MCF 10A (cell line): ENCODE results near the gene GBE1. TPM values are rescaled to one million over a fixed set of nuclear protein-coding genes. Genes with fewer than 3 reads are reported as not detected.

Experiments used
- BruUV-seq: library from RNA; stranded (reverse); fragments of 400-500 nt; replicated peaks from 2 replicates; lab custom pipeline; 2021; lab: Mats Ljungman, UMichigan
- CTCF ChIA-PET: fragments of 300-600 bp; sonication (Branson Sonifier 250); formaldehyde crosslinking; extraction: SDS; loops from one replicate; lab custom pipeline; 2021; ENCODE audit warnings: antibody characterized with exemption, inconsistent platforms; lab: Yijun Ruan, JAX
- POLR2A ChIA-PET: fragments of 300-600, 350-650 bp; sonication (Branson Sonifier 250); formaldehyde crosslinking; extraction: SDS; loops from one replicate; lab custom pipeline; 2020; ENCODE audit warnings: antibody characterized with exemption, inconsistent platforms; lab: Yijun Ruan, JAX
- DNase-seq: peaks from one replicate; pipeline ENCODE4 v3.0.0-alpha.2; 2018; ENCODE audit not compliant: unreplicated experiment
- H3K27ac Mint-ChIP-seq: one replicate; pipeline ENCODE4 v1.8.0; 2022; ENCODE audit warnings: mild to moderate bottlenecking, low read depth, mixed read lengths; ENCODE audit not compliant: unreplicated experiment
- H3K27me3 Mint-ChIP-seq: one replicate; pipeline ENCODE4 v1.8.0; 2022; ENCODE audit warnings: mixed read lengths; ENCODE audit not compliant: insufficient read depth, unreplicated experiment
- H3K36me3 Mint-ChIP-seq: one replicate; pipeline ENCODE4 v1.8.0; 2022; ENCODE audit warnings: mild to moderate bottlenecking, moderate library complexity, mixed read lengths; ENCODE audit not compliant: insufficient read depth, unreplicated experiment
- H3K4me1 Mint-ChIP-seq: one replicate; pipeline ENCODE4 v1.8.0; 2022; ENCODE audit warnings: mixed read lengths; ENCODE audit not compliant: insufficient read depth, unreplicated experiment
- H3K4me3 Mint-ChIP-seq: one replicate; pipeline ENCODE4 v1.8.0; 2022; ENCODE audit warnings: mild to moderate bottlenecking, moderate library complexity, mixed read lengths; ENCODE audit not compliant: unreplicated experiment
- H3K9me3 Mint-ChIP-seq: one replicate; pipeline ENCODE4 v1.8.0; 2022; ENCODE audit warnings: mixed read lengths; ENCODE audit not compliant: unreplicated experiment
- CTCF ChIP-seq: fragments of 200-600 bp; IDR thresholded peaks from one replicate; pipeline ENCODE4 v1.8.0; 2022; ENCODE audit warnings: antibody characterized with exemption, mild to moderate bottlenecking; ENCODE audit not compliant: unreplicated experiment
- intact Hi-C: fragments of 100-400 bp; cut with micrococcal nuclease; formaldehyde crosslinking; loops from 2 replicates; pipeline ENCODE4 v1.14.1; 2022
- total RNA-seq: library from RNA; stranded (reverse); gene quantifications from 2 replicates; pipeline ENCODE4 v1.2.3, GENCODE V29; 2022

The GBE1 gene
- total RNA-seq, 1 experiment from 2014 or later = 41.8 TPM

DNA sequence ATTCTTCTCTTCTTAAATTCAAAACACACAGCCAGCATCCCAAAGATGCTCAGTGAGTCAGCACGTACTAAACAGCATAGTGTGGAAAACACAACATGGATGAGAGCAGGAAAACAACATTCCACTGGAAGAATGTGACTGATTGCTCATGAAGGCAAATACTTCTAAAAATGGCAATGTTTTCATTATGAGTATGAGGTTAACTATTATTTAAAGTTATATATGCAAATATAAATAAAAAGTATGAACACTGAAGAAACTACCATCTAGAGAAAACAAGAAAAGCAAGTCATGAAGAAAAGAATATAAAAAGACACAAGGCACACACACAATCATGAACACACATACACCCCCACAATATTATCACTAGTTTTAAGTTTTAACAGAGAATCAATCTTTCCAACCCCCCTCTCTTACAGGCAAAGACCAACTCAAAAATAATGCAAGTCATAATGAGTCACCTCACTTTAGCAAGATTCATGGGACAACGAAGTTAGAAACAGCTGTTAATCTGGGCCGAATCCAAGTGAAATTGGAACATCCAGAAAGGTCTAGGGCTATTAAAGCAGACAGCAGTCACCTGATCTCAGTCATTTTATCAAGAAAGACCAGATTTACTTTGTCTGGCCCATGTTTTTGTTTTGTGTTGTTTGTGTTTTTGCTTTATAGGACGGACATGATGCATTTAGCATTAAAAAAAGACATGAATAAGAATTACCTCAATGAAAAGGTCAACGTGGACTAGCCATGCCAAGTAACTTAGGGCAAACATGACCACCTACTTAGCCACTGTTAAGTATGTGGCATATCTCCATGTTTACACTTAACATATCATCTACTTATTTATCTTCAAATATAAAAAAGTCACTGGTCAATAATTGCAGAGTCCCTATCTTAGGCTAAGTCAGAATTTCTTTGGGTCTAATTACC is 18.1 kb downstream of the GBE1 start:
- ChIA-PET POLR2A (interaction anchor here (0.7 to 5.0 kb wide), 6 partner anchors 9 to 20 kb away, joined by 3 to 40 read pairs (median 8); partner anchors contain the start of gene GBE1), CTCF (no interaction called here)
- intact Hi-C loops = loop anchor here (1.0 to 2.0 kb wide), 2 partner anchors 15 to 18 kb away; partner anchors contain the start of gene GBE1
- peak overlapping the region; percentile 48 for H3K4me3 Mint-ChIP-seq
- no peaks in the 10 kb centered on the region for H3K9me3 Mint-ChIP-seq
- peaks cover 34% of the 10 kb centered on the region for H3K4me1 Mint-ChIP-seq
- peak; percentile 93 for DNase-seq
- H3K27ac Mint-ChIP-seq = peak overlapping the region; percentile 94
- BruUV-seq = no TSS peak
- H3K36me3 Mint-ChIP-seq = peaks cover 10% of the 10 kb centered on the region
- no peaks in the 10 kb centered on the region for H3K27me3 Mint-ChIP-seq
- no peak for TF ChIP-seq CTCF

- Mint-ChIP-seq H3K4me3 (peak overlapping the region; percentile 48), H3K4me1 (peaks cover 34% of the 10 kb centered on the region), H3K9me3 (no peaks in the 10 kb centered on the region), H3K27me3 (no peaks in the 10 kb centered on the region), H3K27ac (peak overlapping the region; percentile 94), H3K36me3 (peaks cover 10% of the 10 kb centered on the region)
- no peak for TF ChIP-seq CTCF
- POLR2A ChIA-PET = interaction anchor here (0.9 to 5.0 kb wide), 4 partner anchors 9 to 19 kb away, joined by 3 to 40 read pairs (median 8); partner anchors contain the start of gene GBE1
- intact Hi-C loops = loop anchor here (2.0 kb wide), 1 partner anchor 14 kb away; no protein-coding TSS in a partner anchor
- BruUV-seq = no TSS peak
- CTCF ChIA-PET = no interaction called here
- no peak for DNase-seq
Observed at GRCh38 chr3:81742581-81742980, 18.9 kb downstream of the GBE1 start.

DNA sequence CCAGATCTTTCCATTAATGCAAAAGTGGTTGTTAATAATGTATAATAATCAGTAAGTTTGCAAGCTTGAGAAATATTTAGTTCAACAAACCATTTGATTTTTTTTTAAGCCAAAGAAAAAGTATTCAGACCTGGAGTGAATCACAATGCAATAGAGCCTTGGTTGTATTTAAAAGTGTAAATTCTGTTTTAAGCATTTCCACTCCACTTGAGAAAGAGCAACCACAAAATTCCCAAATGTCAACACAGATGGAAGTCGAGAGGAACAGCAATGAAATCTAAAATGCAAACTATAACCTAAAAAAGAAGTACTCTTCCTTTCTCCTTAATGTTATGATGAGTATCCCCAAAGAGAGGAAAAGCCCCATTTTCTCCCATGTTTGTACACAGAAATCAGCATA is 20.2 kb downstream of the GBE1 start:
- POLR2A ChIA-PET = interaction anchor here (0.7 to 1.5 kb wide), 3 partner anchors 15 to 19 kb away, joined by 3 to 5 read pairs (median 4); no protein-coding TSS in a partner anchor
- intact Hi-C loops = no loop called here
- BruUV-seq = no TSS peak
- Mint-ChIP-seq H3K4me1 (peaks cover 34% of the 10 kb centered on the region), H3K36me3 (no peaks in the 10 kb centered on the region), H3K27ac (peak overlapping the region; percentile 94), H3K27me3 (no peaks in the 10 kb centered on the region), H3K4me3 (no peak overlapping the region), H3K9me3 (no peaks in the 10 kb centered on the region)
- CTCF ChIA-PET = no interaction called here
- TF ChIP-seq CTCF = no peak
- no peak for DNase-seq

GRCh38 chr3:81740731-81741130 is 20.7 kb downstream of the GBE1 start:
- ChIA-PET POLR2A (interaction anchor here (0.7 to 1.5 kb wide), 5 partner anchors 10 to 21 kb away, joined by 3 to 5 read pairs (median 3); partner anchors contain the start of gene GBE1), CTCF (no interaction called here)
- Mint-ChIP-seq H3K4me1 (peaks cover 36% of the 10 kb centered on the region), H3K9me3 (no peaks in the 10 kb centered on the region), H3K4me3 (no peak overlapping the region), H3K27ac (peak overlapping the region; percentile 94), H3K27me3 (no peaks in the 10 kb centered on the region), H3K36me3 (no peaks in the 10 kb centered on the region)
- intact Hi-C loops = no loop called here
- DNase-seq = no peak
- BruUV-seq = no TSS peak
- no peak for TF ChIP-seq CTCF
